Activated CD8-positive, alpha-beta T cell treated with anti-CD3 and anti-CD28 coated beads, Interleukin-2, amount 10 ng/mL, durations not matched to agents 7 days and 5 days (primary cell): ENCODE measurements around the gene TENT4A. TPM values are rescaled to one million over a fixed set of nuclear protein-coding genes. Genes with fewer than 3 reads are reported as not detected.

Experiments used
- ATAC-seq: fragments of 150-1000 bp; cut with Tn5 transposase; one replicate; pipeline ENCODE4 v1.10.0; 2021; ENCODE audit warnings: moderate library complexity
- CTCF ChIA-PET: fragments of 350-600 bp; sonication (Branson Sonifier 250); formaldehyde crosslinking; loops from one replicate; lab custom pipeline; 2021; ENCODE audit warnings: antibody characterized with exemption; lab: Charles Lee
- POLR2A ChIA-PET: fragments of 350-600 bp; sonication (Branson Sonifier 250); formaldehyde crosslinking; loops from one replicate; lab custom pipeline; 2021; ENCODE audit warnings: antibody characterized with exemption; lab: Charles Lee
- DNase-seq: peaks from one replicate; pipeline ENCODE4 v3.0.0-alpha.2; 2020
- H3K27ac Mint-ChIP-seq: one replicate; pipeline ENCODE4 v1.8.0; 2021; ENCODE audit warnings: mild to moderate bottlenecking, mixed read lengths
- H3K27me3 Mint-ChIP-seq: one replicate; pipeline ENCODE4 v1.8.0; 2021; ENCODE audit warnings: low read depth, mixed read lengths
- H3K36me3 Mint-ChIP-seq: one replicate; pipeline ENCODE4 v1.8.0; 2021; ENCODE audit warnings: low read depth, mixed read lengths
- H3K4me1 Mint-ChIP-seq: one replicate; pipeline ENCODE4 v1.8.0; 2021; ENCODE audit warnings: low read depth, mixed read lengths
- H3K4me3 Mint-ChIP-seq: one replicate; pipeline ENCODE4 v1.8.0; 2021; ENCODE audit warnings: mild to moderate bottlenecking, mixed read lengths
- H3K9me3 Mint-ChIP-seq: one replicate; pipeline ENCODE4 v1.8.0; 2022; ENCODE audit warnings: mixed read lengths; ENCODE audit not compliant: insufficient read depth
- total RNA-seq, 2 experiments: library from RNA; stranded (reverse); gene quantifications; one replicate each; pipeline ENCODE4 v1.2.3, GENCODE V29; 2021

TENT4A gene
- total RNA-seq, 2 experiments from 2014 or later, result 43.1 to 45.5 TPM

- ChIA-PET POLR2A (no interaction called here), CTCF (no interaction called here)
- Mint-ChIP-seq H3K27ac (no peak overlapping the region), H3K27me3 (peaks cover 14% of the 10 kb centered on the region), H3K36me3 (no peaks in the 10 kb centered on the region), H3K4me1 (no peaks in the 10 kb centered on the region), H3K9me3 (no peaks in the 10 kb centered on the region), H3K4me3 (no peak overlapping the region)
- no peak for DNase-seq
- ATAC-seq, result no peak
These were observed 31.6 kb upstream of the TENT4A start for GRCh38 chr5:6681682-6682081.

DNA sequence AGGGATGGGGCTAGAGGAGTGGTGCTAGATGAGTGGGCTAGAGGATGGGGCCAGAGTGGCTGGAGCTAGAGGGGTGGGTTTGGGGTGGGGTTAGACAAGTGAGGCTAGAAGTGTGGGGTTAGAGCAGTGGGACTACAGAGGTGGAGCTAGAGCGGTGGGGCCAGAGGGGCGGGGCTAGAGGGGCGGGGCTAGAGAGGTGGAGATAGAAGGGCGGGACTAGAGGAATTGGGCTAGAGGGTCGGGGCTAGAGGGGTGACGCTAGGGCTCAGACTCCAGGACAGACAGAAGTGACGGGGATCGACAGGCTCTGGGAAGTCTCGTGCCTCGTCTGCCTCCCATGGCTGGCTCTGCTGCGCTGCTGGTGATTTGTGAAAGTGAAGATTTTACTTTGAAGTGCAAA lies 31.0 kb upstream of the TENT4A start:
- peaks cover 16% of the 10 kb centered on the region for H3K27me3 Mint-ChIP-seq
- no peak overlapping the region for H3K4me3 Mint-ChIP-seq
- H3K27ac Mint-ChIP-seq, result no peak overlapping the region
- H3K4me1 Mint-ChIP-seq, result no peaks in the 10 kb centered on the region
- ChIA-PET CTCF (no interaction called here), POLR2A (no interaction called here)
- no peaks in the 10 kb centered on the region for H3K9me3 Mint-ChIP-seq
- DNase-seq (no peak), ATAC-seq (no peak)
- no peaks in the 10 kb centered on the region for H3K36me3 Mint-ChIP-seq

DNA sequence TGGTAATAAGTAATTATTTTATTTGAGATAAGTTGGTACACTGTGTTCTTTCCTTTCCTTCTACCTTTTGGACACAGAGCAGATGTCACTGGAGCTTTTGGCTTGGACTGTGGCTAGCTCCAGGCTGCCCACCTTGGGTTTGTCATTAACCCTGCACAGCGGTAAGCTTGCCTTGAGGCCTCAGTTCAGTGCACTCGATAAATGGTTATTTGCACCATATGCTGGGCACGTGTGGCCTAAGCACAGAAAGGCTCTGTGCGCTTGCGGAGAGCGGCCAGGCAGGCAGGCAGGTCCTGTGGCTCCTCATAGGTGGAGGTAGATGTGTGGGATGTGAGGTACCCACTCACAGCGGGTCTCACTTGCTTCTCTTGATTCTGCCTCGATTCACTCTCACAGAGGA lies 30.0 kb upstream of the TENT4A start:
- Mint-ChIP-seq H3K27ac (no peak overlapping the region), H3K27me3 (peaks cover 24% of the 10 kb centered on the region)
- POLR2A ChIA-PET, result no interaction called here

DNA sequence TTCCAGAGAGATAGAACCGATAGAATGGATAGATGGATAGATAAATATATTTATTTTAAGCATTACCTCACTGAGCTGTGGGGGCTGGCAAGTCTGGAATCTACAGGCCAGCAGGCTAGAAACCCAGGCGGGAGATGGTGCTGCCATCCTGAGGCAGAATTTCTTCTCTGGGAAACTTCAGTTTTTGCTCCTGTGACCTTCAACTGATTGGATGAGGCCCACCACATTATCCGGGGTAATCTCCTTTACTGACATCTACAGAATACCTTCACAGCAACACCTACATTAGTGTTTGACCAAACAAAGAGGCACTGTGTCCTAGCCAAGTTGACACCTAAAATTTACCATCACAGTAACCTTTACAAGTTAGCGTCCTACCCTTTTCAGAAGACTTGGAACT lies 29.2 kb upstream of the TENT4A start:
- Mint-ChIP-seq H3K27me3 (peaks cover 26% of the 10 kb centered on the region), H3K4me1 (no peaks in the 10 kb centered on the region), H3K27ac (no peak overlapping the region), H3K9me3 (no peaks in the 10 kb centered on the region), H3K4me3 (no peak overlapping the region), H3K36me3 (no peaks in the 10 kb centered on the region)
- ChIA-PET CTCF (no interaction called here), POLR2A (interaction anchor here (0.7 kb wide), 1 partner anchor 1032 kb away, joined by 3 read pairs; no protein-coding TSS in a partner anchor)
- ATAC-seq, result no peak
- DNase-seq, result no peak

More for the DNA sequence above, 30.0 kb upstream of the TENT4A start:
- CTCF ChIA-PET, result no interaction called here
- Mint-ChIP-seq H3K9me3 (no peaks in the 10 kb centered on the region), H3K4me1 (no peaks in the 10 kb centered on the region), H3K4me3 (no peak overlapping the region), H3K36me3 (no peaks in the 10 kb centered on the region)
- no peak for DNase-seq
- no peak for ATAC-seq

DNA sequence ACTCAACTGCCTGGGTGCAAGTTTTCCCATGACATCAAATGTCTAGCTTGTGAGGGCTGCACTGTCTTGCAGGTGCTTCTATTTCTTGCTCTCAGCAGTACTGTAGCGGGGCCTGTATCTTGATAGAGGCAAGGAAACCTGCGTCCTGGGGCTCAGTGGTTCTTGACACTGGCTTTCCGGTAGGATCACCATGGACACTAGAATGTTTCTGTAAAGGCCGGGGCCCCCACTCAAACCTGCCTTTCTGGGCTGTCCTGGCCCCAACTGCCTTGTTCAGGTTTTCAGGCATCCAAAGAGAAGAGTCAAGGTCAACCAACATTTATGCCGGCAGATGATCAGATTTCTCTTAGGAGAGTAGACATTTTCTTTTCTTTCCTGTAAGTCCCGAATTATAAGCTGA lies 26.7 kb upstream of the TENT4A start:
- CTCF ChIA-PET, result no interaction called here
- no peak overlapping the region for H3K27ac Mint-ChIP-seq
- no peaks in the 10 kb centered on the region for H3K9me3 Mint-ChIP-seq
- POLR2A ChIA-PET, result interaction anchor here (0.6 kb wide), 1 partner anchor 56 kb away, joined by 3 read pairs; no protein-coding TSS in a partner anchor
- H3K27me3 Mint-ChIP-seq, result peaks cover 36% of the 10 kb centered on the region
- no peak for DNase-seq
- no peak for ATAC-seq
- H3K4me3 Mint-ChIP-seq, result no peak overlapping the region
- no peaks in the 10 kb centered on the region for H3K4me1 Mint-ChIP-seq
- H3K36me3 Mint-ChIP-seq, result no peaks in the 10 kb centered on the region

DNA sequence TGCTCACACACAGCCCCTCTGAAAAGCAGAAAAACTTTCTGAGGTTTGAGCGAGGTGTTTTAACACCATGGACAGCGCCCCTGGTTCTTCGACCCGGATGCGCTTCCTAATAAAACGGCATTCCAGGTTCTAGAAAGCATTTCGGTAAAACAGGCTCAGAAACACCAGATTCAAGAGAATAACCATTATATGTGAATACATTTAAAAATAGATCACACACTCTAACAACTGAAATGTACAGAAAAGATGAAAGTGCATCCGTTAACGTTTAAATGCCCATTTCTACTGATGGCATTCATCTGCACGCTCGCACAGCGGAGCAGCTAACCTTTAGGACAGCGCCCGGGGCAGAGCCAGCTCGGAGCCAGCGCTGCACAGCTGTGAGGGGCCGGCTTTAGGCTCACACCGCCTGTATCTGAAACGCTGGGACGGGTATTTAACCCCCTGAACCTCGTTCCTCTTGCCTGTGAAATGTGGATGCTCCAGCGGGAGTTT lies 26.3 kb upstream of the TENT4A start:
- no peaks in the 10 kb centered on the region for H3K36me3 Mint-ChIP-seq
- ATAC-seq (peak; percentile 63), DNase-seq (peak; percentile 37)
- no peaks in the 10 kb centered on the region for H3K9me3 Mint-ChIP-seq
- H3K27ac Mint-ChIP-seq, result no peak overlapping the region
- no peaks in the 10 kb centered on the region for H3K4me1 Mint-ChIP-seq
- ChIA-PET CTCF (interaction anchor here (1.1 kb wide), 1 partner anchor 54 kb away, joined by 3 read pairs; the partner anchor contains the start of gene NSUN2), POLR2A (interaction anchor here (0.6 kb wide), 1 partner anchor 56 kb away, joined by 3 read pairs; no protein-coding TSS in a partner anchor)
- H3K27me3 Mint-ChIP-seq, result peaks cover 33% of the 10 kb centered on the region
- no peak overlapping the region for H3K4me3 Mint-ChIP-seq

DNA sequence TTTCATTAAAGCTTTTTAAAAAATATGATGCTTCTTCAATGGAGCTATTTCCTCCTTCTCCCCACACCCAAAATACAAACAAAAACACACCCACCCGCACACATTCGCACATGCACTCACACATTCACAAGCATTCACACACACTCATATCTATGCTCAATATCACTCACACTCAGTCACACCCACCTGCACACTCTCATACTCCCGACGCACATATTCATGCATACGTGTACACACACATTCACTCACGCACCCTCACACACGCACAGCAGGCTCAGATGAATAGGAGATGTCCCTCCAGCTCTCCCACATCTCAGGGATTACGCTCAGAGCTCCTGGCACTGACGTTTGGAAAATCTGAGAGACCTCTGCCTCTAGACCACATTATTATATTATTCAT lies 25.7 kb upstream of the TENT4A start:
- ATAC-seq (no peak), DNase-seq (no peak)
- ChIA-PET POLR2A (no interaction called here), CTCF (interaction anchor here (1.1 kb wide), 1 partner anchor 55 kb away, joined by 3 read pairs; the partner anchor contains the start of gene NSUN2)
- H3K4me3 Mint-ChIP-seq, result no peak overlapping the region
- H3K27me3 Mint-ChIP-seq, result peaks cover 36% of the 10 kb centered on the region
- no peaks in the 10 kb centered on the region for H3K9me3 Mint-ChIP-seq
- no peaks in the 10 kb centered on the region for H3K36me3 Mint-ChIP-seq
- no peaks in the 10 kb centered on the region for H3K4me1 Mint-ChIP-seq
- H3K27ac Mint-ChIP-seq, result no peak overlapping the region

- H3K4me3 Mint-ChIP-seq, result no peak overlapping the region
- H3K27me3 Mint-ChIP-seq, result peaks cover 42% of the 10 kb centered on the region
- ATAC-seq, result no peak
- CTCF ChIA-PET, result no interaction called here
- H3K9me3 Mint-ChIP-seq, result no peaks in the 10 kb centered on the region
- POLR2A ChIA-PET, result no interaction called here
- H3K36me3 Mint-ChIP-seq, result no peaks in the 10 kb centered on the region
- no peak overlapping the region for H3K27ac Mint-ChIP-seq
- DNase-seq, result no peak
- H3K4me1 Mint-ChIP-seq, result no peaks in the 10 kb centered on the region
These were observed 20.3 kb upstream of the TENT4A start for GRCh38 chr5:6692906-6693305.

DNA sequence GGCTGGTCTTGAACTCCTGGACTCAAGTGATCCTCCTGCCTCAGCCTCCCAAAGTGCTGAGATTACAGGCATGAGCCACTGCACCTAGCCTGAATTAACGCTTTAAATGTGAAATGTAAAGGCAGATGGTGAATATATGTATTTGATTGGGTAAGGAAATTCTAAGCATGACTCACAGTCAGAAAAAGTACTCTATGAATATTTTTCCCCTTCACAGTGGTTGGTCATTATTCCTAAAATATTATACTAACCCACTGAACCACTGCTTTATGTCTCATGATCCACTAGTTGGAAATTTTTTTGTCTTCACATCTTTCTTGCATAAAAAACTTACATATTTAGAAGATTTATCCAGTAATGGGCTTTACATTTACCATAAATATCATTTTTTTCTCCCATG lies 14.5 kb upstream of the TENT4A start:
- Mint-ChIP-seq H3K27ac (no peak overlapping the region), H3K4me3 (no peak overlapping the region), H3K36me3 (no peaks in the 10 kb centered on the region), H3K9me3 (no peaks in the 10 kb centered on the region), H3K27me3 (peaks cover 27% of the 10 kb centered on the region), H3K4me1 (no peaks in the 10 kb centered on the region)
- POLR2A ChIA-PET, result no interaction called here
- DNase-seq (no peak), ATAC-seq (no peak)
- CTCF ChIA-PET, result no interaction called here

DNA sequence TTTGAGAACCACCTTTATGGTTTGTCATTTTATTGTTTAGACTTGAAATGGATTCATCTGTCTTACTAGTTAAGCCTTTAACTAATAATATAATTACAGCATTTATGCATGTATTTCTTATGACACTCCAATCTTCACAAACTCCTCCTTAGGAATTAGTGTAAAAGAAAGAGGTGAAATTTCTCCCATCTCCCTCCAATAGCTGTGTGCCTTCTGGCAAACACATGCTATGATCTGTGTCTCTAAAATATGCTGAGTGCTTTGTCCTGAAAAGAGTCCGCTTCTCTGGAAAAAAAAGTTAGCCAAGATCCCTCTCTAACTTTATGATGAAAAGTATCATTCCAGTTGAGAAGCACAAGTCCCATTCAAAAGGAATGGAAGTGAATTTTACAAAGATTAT lies 13.9 kb upstream of the TENT4A start:
- ATAC-seq (no peak), DNase-seq (no peak)
- Mint-ChIP-seq H3K9me3 (no peaks in the 10 kb centered on the region), H3K4me3 (no peak overlapping the region), H3K36me3 (no peaks in the 10 kb centered on the region), H3K27me3 (peaks cover 24% of the 10 kb centered on the region), H3K4me1 (no peaks in the 10 kb centered on the region), H3K27ac (no peak overlapping the region)
- ChIA-PET POLR2A (no interaction called here), CTCF (no interaction called here)

DNA sequence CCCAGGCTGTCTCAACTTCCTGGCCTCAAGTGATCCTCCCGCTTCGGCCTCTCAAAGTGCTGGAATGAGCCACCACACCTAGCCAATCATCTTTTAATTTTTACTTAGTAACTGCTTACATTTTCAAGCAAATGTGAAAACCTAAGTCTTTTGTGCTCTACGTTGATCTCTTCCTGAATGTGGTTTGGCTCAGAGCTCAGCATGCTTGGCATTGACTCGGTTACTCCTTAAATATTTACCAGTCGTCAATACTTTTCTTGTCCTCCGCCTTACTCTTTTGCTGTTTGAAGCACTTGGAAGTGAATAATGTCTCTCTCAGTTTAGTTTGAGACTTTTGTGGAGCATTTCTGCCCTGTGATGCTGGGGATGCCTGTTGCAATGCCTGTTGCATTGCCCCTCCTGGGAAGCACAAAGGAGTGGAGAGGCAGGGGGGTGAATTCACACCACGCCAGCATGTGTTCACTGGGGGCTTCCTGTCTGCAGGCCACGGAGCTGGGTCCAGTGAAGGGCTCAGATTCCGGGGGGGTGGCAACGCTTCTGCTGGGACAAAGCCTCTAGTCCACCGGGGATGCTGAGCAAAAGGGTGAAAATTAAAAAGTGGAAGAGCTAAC lies 13.1 kb upstream of the TENT4A start:
- Mint-ChIP-seq H3K4me3 (no peak overlapping the region), H3K36me3 (no peaks in the 10 kb centered on the region), H3K4me1 (peaks cover 2% of the 10 kb centered on the region), H3K9me3 (no peaks in the 10 kb centered on the region), H3K27ac (no peak overlapping the region), H3K27me3 (peaks cover 20% of the 10 kb centered on the region)
- CTCF ChIA-PET, result no interaction called here
- no peak for ATAC-seq
- POLR2A ChIA-PET, result no interaction called here
- no peak for DNase-seq

- Mint-ChIP-seq H3K36me3 (no peaks in the 10 kb centered on the region), H3K9me3 (no peaks in the 10 kb centered on the region), H3K4me3 (no peak overlapping the region), H3K27ac (no peak overlapping the region), H3K4me1 (peaks cover 3% of the 10 kb centered on the region), H3K27me3 (peaks cover 20% of the 10 kb centered on the region)
- no peak for ATAC-seq
- POLR2A ChIA-PET, result no interaction called here
- DNase-seq, result no peak
- CTCF ChIA-PET, result no interaction called here
These were observed 12.4 kb upstream of the TENT4A start for GRCh38 chr5:6700685-6701355.
